Hepatocyte (in vitro differentiated cells): ENCODE measurements around the gene DPP3.

ENCODE experiments used
- EZH2 ChIP-seq: fragments of 200-600 bp; sonication (generic); IDR thresholded peaks from 2 replicates; pipeline ENCODE4 v1.6.1; 2016; ENCODE audit warnings: antibody characterized with exemption, mild to moderate bottlenecking, borderline replicate concordance
- EZH2phosphoT487 ChIP-seq: fragments of 200-600 bp; sonication (generic); IDR thresholded peaks from one replicate; pipeline ENCODE4 v1.6.1; 2018; ENCODE audit warnings: antibody characterized with exemption, mild to moderate bottlenecking, low read depth, moderate library complexity; ENCODE audit not compliant: unreplicated experiment, severe bottlenecking
- TF ChIP-seq, protein P1 (sequence below): fragments of 200-600 bp; sonication (generic); IDR thresholded peaks from 2 replicates; pipeline ENCODE4 v1.5.1; 2016; ENCODE audit warnings: antibody characterized with exemption, mild to moderate bottlenecking; ENCODE audit not compliant: poor library complexity

DNA sequence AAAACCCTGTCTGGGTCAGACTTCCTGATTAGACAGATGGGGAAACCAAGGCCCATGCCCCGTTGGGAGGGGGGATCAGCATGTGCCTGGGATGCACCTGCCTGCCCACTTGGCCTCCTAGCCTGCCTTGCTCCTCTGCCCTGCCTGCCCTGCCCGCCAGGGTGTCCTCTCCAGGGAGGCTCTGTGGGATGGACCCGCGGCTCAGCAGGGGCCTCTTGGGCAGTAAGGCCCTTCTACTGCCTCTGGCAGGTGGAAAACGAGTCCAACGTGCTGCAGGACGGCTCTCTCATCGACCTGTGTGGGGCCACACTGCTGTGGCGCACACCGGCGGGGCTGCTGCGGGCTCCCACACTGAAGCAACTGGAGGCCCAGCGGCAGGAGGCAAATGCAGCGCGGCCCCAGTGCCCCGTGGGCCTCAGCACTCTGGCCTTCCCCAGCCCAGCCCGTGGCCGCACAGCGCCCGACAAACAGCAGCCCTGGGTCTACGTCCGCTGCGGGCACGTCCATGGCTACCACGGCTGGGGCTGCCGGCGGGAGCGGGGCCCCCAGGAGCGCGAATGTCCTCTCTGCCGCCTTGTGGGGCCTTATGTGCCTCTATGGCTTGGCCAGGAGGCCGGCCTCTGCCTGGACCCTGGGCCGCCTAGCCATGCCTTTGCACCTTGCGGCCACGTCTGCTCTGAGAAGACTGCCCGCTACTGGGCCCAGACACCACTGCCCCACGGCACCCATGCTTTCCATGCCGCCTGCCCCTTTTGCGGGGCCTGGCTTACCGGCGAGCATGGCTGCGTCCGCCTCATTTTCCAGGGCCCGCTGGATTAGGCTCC, 4.7 kb upstream of the DPP3 start:
- TF ChIP-seq, protein P1, sequence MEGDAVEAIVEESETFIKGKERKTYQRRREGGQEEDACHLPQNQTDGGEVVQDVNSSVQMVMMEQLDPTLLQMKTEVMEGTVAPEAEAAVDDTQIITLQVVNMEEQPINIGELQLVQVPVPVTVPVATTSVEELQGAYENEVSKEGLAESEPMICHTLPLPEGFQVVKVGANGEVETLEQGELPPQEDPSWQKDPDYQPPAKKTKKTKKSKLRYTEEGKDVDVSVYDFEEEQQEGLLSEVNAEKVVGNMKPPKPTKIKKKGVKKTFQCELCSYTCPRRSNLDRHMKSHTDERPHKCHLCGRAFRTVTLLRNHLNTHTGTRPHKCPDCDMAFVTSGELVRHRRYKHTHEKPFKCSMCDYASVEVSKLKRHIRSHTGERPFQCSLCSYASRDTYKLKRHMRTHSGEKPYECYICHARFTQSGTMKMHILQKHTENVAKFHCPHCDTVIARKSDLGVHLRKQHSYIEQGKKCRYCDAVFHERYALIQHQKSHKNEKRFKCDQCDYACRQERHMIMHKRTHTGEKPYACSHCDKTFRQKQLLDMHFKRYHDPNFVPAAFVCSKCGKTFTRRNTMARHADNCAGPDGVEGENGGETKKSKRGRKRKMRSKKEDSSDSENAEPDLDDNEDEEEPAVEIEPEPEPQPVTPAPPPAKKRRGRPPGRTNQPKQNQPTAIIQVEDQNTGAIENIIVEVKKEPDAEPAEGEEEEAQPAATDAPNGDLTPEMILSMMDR: no peak
- TF ChIP-seq EZH2: no peak
- no peak for TF ChIP-seq EZH2phosphoT487
